ENCODE results near the gene PLA2G4D.
"Not testable (repeated sequence)": the region's sequence is repeated elsewhere in the genome, so short reads cannot be mapped to it uniquely, and the experiment has no call there.

DNA sequence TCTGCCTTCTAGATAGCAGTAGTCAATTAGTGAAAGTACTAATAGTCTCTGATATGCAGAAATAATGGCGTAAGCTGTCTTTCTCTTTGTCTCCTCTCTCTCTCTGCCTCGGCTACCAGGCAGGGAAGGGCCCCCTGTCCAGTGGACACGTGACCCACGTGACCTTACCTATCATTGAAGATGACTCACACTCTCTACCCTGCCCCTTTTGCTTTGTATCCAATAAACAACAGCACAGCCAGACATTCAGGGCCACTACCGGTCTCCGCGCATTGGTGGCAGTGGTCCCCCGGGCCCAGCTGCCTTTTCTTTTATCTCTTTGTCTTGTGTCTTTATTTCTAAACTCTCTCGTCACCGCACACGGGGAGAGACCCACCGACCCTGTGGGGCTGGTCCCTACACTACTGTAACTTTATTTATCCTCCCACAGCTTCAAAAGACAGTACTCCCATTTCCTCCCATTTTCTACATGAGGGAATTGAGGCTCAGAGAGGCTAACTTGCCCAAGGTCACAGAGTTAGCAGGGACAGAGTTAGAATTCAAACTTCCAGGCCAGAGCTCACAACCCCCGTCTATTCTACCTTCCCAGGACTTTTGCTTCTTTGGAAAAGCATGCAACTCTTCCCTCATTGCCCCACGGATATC lies 2.5 kb downstream of the PLA2G4D start:
- TF ChIP-seq, protein P1, sequence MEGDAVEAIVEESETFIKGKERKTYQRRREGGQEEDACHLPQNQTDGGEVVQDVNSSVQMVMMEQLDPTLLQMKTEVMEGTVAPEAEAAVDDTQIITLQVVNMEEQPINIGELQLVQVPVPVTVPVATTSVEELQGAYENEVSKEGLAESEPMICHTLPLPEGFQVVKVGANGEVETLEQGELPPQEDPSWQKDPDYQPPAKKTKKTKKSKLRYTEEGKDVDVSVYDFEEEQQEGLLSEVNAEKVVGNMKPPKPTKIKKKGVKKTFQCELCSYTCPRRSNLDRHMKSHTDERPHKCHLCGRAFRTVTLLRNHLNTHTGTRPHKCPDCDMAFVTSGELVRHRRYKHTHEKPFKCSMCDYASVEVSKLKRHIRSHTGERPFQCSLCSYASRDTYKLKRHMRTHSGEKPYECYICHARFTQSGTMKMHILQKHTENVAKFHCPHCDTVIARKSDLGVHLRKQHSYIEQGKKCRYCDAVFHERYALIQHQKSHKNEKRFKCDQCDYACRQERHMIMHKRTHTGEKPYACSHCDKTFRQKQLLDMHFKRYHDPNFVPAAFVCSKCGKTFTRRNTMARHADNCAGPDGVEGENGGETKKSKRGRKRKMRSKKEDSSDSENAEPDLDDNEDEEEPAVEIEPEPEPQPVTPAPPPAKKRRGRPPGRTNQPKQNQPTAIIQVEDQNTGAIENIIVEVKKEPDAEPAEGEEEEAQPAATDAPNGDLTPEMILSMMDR (IDR thresholded peaks at IDR 0.05): not testable (repeated sequence)
- TF ChIP-seq, protein P2, sequence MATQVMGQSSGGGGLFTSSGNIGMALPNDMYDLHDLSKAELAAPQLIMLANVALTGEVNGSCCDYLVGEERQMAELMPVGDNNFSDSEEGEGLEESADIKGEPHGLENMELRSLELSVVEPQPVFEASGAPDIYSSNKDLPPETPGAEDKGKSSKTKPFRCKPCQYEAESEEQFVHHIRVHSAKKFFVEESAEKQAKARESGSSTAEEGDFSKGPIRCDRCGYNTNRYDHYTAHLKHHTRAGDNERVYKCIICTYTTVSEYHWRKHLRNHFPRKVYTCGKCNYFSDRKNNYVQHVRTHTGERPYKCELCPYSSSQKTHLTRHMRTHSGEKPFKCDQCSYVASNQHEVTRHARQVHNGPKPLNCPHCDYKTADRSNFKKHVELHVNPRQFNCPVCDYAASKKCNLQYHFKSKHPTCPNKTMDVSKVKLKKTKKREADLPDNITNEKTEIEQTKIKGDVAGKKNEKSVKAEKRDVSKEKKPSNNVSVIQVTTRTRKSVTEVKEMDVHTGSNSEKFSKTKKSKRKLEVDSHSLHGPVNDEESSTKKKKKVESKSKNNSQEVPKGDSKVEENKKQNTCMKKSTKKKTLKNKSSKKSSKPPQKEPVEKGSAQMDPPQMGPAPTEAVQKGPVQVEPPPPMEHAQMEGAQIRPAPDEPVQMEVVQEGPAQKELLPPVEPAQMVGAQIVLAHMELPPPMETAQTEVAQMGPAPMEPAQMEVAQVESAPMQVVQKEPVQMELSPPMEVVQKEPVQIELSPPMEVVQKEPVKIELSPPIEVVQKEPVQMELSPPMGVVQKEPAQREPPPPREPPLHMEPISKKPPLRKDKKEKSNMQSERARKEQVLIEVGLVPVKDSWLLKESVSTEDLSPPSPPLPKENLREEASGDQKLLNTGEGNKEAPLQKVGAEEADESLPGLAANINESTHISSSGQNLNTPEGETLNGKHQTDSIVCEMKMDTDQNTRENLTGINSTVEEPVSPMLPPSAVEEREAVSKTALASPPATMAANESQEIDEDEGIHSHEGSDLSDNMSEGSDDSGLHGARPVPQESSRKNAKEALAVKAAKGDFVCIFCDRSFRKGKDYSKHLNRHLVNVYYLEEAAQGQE (IDR thresholded peaks at IDR 0.05; ENCODE audit: insufficient read depth in 1 of 2, low read depth in 2 of 2, low read length in 1 of 2): not testable (repeated sequence)
- TF ChIP-seq POLR2AphosphoS5 (IDR thresholded peaks at IDR 0.05; ENCODE audit: low read depth, low read length); SIN3A (IDR thresholded peaks at IDR 0.05; ENCODE audit: borderline replicate concordance, insufficient read depth, low read depth, low read length); TCF7L2 (IDR thresholded peaks at IDR 0.05; ENCODE audit: low read depth, low read length): not testable (repeated sequence)
